Left hindlimb (tissue), 1 donor: Measurements from ENCODE around the gene TLE3.

ENCODE experiments used
- DNase-seq: peaks from one replicate; pipeline ENCODE4 v3.0.0-alpha.2; 2018

The TLE3 gene

DNA sequence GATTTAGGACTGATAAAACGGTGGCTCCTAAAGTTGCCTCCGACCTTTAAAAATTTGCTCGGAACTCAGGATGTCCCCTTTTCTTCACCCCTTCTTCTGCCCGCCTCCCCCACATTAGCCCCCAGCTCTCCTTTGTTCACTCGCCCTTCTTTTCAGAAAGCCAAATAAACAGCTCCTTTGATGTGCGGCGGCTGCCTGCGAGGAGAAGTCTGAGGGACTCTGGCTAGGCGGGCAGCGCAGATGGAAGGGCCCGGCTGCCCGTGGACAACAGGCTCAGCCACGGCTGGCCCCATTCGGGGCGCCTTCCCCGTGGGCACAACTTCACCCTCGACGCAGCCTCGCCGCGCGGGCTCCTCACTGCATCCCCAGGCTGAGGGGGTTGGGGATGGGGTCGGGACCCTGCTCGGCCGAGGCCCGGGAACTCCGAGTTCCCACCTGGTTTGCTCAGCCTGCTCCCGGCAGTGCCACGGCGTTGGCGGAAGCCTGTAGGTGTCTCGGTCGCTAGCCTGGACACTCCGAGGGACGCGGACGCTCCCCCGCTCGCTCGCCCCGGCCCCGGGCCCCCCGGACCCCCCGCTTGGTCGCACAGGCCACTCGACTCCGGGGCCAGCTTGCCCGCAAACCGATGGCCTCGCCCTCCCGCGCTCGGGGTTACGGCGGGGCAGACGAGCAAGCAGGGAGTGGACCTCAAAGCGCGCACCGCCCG, 897 bp upstream of the TLE3 start:
- DNase-seq, result peak; percentile 79

DNA sequence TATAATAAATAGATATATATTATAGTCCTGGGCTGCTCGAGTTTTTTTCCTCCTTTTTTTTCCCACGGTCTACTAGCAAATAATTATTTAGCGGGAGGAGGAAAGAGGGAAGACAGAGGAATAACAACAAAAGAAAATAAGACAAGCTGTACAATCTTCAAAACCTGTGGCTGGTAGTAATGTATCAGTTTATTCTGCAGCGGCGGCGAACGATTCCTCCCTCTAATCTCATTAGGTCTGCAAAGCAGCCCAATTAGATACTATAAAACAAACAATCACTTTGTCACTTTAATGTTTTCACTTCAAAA, 390 bp upstream of the TLE3 start:
- no peak for DNase-seq

DNA sequence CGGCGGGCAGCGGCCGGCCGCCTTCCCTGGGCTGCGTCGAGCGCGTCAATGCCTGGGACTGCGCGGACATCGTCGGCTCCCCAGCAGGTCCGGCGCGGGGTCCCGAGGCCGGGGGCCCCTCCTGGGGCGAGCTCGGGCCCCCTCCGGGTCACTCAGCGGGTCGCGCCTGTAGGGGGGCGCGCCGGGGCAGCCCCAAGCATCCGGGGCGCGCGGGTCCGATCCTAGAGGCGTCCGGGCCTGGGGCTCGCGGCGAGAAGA, 725 bp downstream of the TLE3 start:
- DNase-seq, result no peak

DNA sequence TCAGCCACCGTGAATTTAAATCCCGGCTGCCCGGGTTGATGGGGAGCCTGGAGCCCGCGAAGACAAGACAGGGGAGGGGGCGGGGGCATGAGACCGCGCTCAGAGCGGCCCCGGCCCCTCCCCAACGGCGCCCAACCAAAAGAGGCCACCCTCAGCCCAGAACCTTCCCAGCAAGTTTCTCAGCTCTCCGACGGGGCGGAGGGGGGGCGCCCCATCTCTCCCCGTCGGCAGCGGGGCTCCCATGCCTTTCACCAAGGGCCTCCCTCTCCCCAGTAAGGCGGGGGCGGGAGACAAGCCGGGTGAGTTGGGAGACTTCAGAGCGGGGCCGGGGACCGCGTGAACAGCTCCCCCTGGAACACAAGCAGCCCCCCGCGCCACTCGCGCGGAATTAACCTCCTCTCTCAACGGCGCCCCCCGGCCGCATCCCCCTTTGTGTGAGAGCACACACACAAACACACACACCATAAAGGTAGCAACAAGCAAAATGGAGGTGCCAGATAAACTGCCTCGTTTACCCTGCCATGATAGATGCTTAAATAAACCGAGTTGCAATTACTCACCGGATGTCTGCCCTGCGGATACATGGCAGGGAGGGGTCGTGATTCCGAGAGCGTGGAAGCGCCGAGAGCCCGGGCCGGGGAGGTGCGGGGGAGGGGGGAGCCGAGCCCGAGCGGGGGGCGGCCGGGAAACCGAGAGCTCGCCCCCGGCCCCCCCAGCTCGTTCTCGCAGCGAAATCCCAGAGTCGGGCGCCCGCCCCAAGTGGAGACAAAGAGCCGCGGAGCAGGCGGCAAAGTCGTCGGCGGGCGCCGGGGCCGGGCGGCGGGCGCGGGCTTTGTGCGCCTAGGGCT, 1.3 kb downstream of the TLE3 start:
- DNase-seq, result peak; percentile 73

DNA sequence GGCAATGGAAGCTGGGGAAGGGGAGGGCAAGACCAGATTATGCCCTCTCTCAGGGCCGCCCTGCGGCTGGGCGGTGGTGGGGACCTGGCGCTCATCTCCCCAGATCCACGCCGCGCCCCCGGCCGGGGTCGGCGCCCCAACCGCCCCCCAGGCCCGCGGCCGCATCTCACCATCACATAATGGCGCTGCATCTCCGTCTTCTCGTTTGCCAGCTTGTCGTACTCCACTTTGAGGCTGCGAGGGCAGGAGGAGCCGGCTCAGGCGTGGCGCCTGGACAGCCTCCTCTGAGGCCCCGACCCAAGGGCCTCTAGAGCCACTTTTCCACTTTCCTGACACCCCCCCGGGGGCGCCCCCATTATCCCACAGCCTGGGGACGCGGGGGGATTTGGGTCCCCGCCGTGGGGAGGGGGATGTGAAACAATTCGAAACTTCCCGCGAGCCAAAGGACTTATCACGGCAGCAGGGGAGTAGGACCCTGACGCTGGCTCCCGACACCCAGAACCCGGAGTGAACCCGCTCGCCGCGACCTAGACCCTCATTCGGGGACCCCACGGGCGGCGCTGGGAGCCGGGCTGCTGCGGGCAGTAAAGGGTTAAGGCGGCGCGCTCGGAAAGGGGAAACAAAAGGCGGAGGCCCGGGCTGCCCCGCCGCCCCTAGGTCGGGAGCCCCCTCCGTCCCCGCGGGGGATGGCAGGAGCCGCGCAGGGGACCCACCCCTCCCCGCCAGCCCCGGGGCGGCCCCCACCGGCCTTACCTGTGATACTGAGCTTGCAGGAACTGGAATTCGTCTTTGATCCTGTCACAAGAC, 2.1 kb downstream of the TLE3 start:
- no peak for DNase-seq

DNA sequence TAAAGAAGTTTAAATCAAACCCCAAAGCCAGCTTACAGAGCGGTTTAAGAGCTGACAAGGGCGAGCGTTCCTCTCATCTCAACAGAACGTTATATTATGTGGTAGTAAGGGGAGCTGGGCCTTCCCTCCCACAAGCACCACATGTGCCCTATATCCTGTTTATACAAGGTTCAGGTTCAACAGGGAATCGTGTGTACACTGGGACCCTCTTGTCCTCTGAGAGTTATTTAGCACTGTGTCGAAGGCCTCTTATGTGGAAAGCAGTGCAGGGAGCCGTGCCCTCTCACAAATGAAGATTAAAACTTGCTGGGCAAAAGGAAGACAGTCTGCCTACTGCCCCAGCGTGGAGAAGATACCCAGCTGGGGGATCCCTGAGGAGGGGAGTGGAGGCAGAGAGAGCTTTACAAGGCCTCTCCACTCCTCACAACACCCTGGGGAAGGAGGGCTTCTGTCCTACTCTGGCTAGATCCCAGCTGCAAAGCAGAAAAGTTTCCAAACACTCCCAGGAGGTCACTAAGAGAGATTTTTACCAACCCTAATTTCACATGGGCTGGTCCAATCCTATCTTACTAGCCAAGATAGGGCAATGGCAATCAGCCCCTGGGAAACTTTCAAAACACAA, 2.9 kb downstream of the TLE3 start:
- no peak for DNase-seq

DNA sequence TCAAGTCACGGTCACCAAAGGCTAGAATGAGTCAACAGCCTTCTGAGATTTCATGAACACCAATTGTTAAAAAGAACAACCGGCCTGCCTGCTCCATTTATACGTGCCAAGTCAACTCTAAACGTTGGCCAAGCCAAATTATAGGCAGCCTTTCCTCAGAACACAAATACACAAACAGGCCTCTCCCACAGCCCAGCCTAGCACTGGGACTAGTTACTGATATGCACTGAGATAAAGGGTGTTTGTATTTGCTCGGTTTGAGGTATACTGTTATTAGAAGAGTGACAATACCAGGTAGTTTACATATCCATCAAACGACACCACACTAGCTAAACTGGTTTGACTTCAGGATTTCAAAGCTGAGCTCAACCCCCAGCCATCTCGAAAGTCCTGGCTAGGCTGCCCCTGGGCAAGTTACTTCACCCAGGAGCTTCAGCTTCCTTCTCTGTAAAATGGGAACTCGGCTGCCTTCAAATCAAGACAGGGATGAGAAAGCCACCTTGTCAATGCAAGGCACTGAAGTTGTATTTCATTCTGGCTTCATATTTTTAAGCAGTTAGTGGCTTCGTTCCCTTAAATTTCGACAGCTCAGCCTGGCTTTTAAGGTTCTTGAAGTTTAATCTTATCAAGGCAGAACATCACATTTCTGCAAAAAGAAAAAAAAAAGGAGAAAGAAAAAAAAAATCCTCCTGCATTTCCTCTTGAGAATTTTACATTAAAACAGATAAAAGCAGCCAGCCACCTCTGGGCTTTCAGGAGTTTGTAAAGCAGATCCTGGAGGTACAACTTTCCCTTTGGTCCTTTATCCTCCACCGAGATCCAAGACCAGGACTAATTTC, 4.0 kb downstream of the TLE3 start:
- DNase-seq, result peak; percentile 16

DNA sequence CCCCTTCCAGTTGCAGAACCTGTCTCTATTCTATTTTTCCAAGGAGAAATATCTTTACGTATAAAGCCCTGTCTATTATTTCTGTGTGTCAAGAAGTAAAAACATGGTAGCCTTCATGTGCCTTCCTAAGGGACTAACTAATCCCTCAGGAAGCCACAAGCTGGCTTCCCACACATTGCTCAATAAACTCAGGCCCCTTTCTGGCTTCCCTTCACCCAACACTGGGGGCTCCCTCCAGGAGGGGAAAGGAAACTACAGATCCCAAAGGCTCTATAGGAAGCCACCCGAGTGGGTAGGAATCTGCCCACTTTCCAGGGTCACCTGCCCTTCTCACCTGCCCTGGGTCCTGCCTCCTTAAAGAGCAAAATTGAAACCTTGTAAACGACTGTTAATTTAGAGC, 4.6 kb downstream of the TLE3 start:
- DNase-seq, result no peak

DNA sequence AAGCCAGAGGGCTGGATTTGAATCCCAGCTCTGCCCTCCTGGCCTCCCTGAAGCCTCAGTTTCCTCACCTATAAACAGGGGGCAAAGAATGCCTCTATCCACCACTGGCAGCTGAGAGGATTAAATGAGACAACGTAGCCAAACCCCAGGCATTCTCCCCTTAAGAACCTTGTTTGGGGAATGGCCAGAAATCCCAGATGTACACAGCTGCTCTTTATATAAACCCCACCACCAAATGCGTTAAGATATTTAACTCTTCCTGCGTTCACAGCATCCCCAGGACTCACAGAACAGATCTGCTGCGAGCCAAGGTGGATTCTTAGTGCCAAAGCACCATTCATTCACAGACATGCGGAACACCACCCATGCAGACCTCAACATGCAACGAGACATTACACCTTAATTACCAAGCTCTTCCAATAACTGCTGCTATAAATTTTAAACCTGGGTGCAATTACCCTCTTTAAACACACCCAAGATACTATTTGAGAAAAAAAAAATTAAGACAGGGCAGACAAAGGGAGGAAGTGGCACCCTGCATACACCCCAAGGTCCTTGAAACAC, 5.2 kb downstream of the TLE3 start:
- DNase-seq, result no peak

DNA sequence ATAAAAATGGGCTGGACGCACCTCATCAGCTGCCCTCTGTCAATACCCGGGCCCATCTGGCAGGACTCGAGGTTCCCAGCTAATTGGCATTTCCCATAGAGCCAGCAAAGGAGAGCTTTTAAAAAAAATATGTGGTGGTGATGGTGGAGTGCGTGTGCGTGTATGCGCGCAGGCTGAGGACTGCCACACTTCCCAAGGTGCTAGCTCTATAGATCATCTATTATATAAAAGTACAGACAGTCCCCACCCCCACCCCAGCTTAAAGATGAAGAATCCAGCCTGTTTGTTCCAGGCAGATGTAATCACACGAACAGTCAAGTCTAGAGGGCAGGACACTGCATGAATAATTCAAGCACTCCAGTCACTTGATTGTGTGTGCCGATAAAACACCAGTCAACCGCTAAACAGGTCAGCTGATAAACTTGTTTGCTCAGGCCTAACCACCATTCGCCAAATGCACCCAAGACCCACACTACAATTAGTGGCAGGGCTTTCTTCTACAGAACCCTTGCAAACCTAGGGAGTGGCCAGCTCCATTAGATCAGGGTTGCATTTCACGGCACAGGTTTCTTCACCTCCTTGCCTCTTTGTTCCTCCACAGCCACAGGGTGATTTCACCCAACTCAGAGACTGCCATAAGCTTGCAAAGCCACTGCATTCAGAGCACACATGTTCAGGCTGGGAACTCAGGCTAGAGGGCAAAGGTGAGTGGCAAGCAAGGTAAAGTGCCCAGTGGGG, 5.8 kb downstream of the TLE3 start:
- no peak for DNase-seq

DNA sequence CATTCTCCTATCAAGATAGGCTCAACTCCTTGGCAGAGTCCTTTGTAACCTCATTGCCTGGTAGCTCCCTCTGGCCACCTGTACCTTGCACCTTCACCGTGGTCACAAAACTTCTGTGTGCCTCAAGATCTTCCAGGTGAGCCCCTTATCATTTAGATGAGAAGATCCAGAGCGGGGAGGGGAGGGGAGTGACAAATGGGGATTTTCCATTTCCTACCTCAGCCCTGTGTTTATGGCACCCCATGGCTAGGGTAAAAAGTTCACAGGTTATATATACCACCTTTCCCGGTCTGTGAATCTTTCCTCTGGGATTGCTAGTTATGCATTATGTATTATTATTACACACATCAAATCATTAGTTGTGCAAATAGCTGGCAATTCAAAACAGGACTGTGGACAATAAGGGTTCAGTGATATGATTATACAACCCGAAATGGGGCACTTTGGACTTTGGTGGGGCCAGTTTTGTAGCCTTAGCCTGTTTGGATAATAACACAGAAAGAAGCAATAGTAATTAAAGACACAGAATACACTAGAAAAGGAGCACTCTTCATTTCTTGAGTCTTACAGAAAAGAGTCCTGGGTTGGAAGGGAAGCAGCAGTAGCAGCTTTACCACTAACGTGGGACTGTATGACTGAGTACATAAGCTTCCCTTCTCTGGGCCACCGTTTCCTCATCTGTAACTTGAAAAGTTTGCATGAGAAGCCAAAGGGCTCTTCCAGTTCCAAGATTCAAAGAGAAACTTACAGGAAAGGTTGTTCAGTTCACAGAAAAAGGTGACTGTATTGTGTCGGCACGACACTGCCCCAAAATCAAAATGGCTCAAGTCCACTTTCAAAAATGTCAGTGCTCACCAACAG, 7.1 kb downstream of the TLE3 start:
- DNase-seq, result no peak

DNA sequence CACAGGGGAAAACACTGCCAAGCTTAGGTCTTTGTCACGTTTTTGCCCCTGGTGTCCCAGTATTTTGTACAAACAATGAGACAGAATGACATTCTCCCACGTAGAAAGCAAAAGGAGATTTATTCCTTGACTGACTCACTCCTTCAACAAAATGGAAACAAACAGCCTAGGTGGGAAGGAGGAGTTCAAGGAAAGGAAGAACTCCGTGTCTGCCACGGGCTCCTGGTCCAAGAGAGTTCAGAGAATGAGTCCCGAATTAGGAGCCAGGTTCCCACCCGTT, 8.1 kb downstream of the TLE3 start:
- peak; percentile 14 for DNase-seq

DNA sequence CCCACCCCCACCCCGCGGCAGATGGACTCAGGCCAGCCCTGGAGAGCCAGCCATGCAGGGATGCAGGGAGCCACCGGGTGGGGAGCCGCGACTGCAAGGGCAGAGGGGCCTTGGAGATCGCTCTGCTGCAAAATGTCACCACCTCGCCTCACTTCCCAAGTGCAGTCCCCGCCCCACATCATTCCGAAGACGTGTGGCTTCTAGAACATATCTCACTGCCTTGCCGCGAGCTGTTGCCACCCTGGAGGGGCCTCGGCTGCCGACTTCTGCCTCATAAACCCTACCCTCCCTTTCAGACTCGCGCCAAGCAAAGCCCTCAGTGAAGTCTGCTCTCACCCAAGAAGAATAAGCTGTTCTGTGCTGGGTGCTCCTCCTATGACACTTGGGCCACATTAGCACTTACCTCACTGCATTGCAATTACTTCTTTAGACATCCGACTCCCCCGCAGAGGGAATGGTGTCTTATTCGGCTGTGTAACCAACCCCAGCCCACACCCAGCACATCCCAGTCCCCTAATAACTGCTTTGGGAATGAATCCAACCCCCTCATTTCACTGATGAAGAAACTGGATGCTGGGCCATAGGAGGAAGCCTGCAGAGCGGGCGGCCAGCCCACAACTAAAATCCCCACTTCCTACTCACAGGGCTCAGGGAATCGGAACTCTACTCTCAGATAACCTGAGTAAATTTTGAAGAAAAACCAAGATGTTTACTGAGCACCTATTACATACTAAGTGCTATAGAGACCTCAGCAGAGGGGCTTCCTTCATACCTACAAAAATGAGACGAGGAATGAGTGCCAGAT, 8.6 kb downstream of the TLE3 start:
- DNase-seq, result peak; percentile 78

DNA sequence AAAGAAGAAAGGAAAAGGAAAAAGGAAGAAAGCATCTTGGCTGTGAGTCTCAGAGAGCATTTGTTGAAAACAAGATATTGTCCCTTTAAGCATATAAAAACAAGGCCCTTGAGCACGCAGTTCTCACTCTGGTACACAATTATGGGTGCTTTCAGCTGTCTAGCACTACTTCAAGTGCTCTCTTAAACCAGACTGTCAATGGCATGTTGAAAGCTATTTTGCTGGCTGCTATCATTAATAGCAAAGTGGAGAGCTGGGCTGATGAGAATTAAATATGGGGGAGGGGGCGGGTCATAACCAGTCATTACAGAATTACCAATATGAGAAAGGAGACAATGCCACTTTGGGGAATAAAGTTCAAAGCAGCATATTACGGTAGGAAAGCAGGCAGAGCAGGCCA, 9.3 kb downstream of the TLE3 start:
- DNase-seq, result no peak

DNA sequence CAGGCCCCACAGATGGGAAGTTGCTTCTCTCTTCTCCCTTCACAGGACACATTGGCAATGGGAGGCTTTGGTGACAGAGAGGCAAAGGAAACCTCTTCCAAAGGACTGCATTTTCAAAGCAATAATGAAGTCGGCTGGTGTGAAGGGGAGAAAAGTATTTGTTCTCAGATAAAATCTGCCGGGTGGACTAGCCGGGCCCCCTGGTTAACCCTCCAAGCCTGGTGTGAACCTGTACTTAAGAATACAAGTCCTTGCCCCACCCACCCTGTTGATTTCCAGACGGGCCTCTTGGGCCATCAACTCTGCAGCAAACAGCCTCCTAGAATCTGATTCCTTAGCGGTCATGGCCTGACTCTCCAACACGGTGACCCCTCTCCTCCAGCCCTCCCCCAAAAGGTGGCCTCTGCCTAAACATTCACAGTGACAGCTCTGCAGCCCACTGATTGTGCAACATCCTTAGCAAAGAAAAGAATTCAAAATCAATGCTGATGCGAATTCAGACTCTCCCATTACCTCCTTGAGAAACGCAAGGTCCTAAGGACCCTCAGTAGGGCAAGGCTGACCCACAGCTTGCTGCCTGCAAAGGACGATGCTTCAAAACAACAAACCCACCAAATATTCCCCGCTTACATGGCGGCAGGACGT, 9.9 kb downstream of the TLE3 start:
- DNase-seq, result peak; percentile 19

DNA sequence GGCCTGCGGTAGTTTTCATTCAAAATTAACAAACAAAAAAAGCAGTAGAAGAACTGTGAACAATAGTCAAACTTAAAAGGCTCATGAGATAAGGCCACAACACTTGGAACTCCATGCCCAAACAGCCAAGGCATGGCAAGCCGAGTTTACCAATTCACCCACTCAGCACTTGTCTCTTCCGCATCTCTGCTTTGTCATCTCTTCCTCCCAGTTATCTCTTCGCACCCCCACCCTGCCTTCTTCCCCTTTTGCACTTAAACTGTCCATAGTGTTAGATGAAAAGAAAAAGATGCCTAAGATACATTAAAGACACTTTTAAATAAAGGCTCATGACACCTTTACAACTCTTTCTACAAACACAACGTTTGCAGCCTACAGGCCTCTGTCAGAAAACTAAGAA, 11.1 kb downstream of the TLE3 start:
- DNase-seq, result no peak

DNA sequence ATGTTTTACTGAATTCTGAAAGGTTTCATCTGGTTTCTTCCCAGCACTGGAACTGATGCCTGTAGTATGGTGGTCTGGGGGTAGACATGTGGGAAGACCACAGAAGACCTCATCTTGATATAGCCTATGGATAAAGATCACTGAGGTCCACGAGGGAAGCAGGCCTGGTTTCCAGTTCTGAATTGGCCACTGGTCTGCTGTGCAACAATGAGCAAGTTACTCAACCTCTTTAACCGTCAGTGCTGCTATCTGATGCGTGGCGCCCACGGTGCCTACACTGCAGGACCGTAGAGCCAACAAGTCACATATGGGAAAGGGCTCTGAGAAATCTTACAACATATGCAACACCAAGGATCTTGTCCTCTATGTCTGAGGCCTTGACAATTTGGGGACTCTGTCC, 13.3 kb downstream of the TLE3 start:
- DNase-seq, result no peak

DNA sequence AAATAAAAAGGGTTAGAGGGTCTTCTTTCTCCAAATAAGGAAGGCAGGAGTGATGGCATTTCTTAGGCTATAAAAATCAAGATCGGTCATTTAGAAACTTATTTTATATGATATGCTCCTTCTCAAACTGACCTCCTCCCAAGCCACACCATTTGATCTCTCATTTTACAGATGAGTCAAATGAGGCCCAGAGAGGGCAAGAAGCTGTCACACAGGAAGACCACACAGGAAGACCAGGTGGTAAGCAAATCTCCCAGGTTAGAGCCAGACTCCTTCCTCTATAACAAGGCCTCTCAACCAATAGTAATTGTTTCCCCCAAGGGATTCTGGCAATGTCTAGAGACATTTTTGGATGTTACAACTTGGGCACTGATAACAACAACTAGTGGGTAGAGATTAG, 13.8 kb downstream of the TLE3 start:
- DNase-seq, result no peak

DNA sequence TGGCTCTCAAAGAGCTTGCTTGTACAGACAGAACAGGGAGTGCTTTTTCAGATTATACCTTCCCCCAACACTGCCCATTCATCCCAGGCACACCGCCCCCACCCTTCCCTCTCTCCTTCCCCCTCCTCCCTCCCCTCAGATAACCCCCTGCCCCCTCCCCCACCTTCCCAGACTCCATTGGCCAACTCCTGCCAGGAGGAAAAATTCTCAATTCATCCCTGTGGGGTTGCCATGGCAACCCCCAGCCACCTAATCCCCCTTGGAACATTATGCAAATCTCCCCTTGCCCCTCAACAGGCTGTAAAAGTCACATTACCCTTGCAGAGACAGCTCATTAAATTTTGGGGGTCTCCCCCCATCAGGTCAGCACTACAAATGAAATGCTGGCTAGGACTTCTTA, 14.3 kb downstream of the TLE3 start:
- DNase-seq, result no peak
